GM10266 (cell line): ENCODE data around the gene ZNF85.
"Not testable (repeated sequence)": the region's sequence is repeated elsewhere in the genome, so short reads cannot be mapped to it uniquely, and the experiment has no call there.

Experiments used
- DNase-seq: peaks from one replicate; pipeline ENCODE4 v3.0.0; 2012; ENCODE audit errors: extremely low spot score
- CTCF ChIP-seq: IDR thresholded peaks from 2 replicates; pipeline ENCODE4 v1.5.1; 2012; ENCODE audit warnings: mild to moderate bottlenecking, low read depth; ENCODE audit not compliant: control insufficient read depth, insufficient read depth; ENCODE audit errors: missing control alignments

ZNF85 gene

GRCh38 chr19:20923077-20923871 lies at the start of gene ZNF85:
TSS of gene ZNF85 (plus strand) at chr19:20923251. CDS start at chr19:20923401, 150 bp downstream.
- DNase-seq: peak; percentile 67
- TF ChIP-seq CTCF: no peak

- DNase-seq: no peak
- no peak for TF ChIP-seq CTCF
Observed at GRCh38 chr19:20879501-20879900, 43.5 kb upstream of the ZNF85 start.

- no peak for TF ChIP-seq CTCF
- DNase-seq: no peak
Observed at GRCh38 chr19:20912973-20913372, 10.1 kb upstream of the ZNF85 start.

- no peak for DNase-seq
- TF ChIP-seq CTCF: no peak
Observed at GRCh38 chr19:20925481-20925880, 2.4 kb downstream of the ZNF85 start.

GRCh38 chr19:20926796-20927195 lies 3.7 kb downstream of the ZNF85 start:
- TF ChIP-seq CTCF: no peak
- no peak for DNase-seq

- TF ChIP-seq CTCF: no peak
- DNase-seq: no peak
Observed at GRCh38 chr19:20928371-20928770, 5.3 kb downstream of the ZNF85 start.

- DNase-seq: not testable (repeated sequence)
Observed at GRCh38 chr19:20936322-20936947, 13.4 kb downstream of the ZNF85 start.

GRCh38 chr19:20952561-20953095 lies 29.6 kb downstream of the ZNF85 start:
- DNase-seq: not testable (repeated sequence)
